Transverse colon (tissue), 4 donors: Measurements from ENCODE around the gene DLGAP3. TPM values are rescaled to one million over a fixed set of nuclear protein-coding genes. Genes with fewer than 3 reads are reported as not detected.

Source experiments
- DNase-seq: peaks from one replicate; pipeline ENCODE4 v3.0.0-alpha.2; 2019
- H3K27ac ChIP-seq, 4 donors: fragments of 200-600 bp; sonication (generic); 2 replicates each; pipeline ENCODE4 v1.5.1; 2016 to 2018; ENCODE audit warnings: inconsistent platforms in 4 of 4
- H3K27me3 ChIP-seq: fragments of 200-600 bp; sonication (generic); 2 replicates; pipeline ENCODE4 v1.5.1; 2017; ENCODE audit warnings: inconsistent platforms
- H3K36me3 ChIP-seq, 4 donors: fragments of 200-600 bp; sonication (generic); 2 replicates each; pipeline ENCODE4 v1.5.1; 2017 to 2019; ENCODE audit warnings: inconsistent platforms in 4 of 4
- H3K4me1 ChIP-seq, 4 donors: fragments of 200-600 bp; sonication (generic); 2 replicates each; pipeline ENCODE4 v1.5.1; 2017 to 2020; ENCODE audit warnings: inconsistent platforms in 4 of 4
- H3K4me3 ChIP-seq, 4 donors: fragments of 200-600 bp; sonication (generic); 1 replicate in 1 of 4; 2 replicates in 3 of 4; pipeline versions ENCODE4 v1.5.1 to v1.6.1; 2017 to 2019; ENCODE audit warnings: inconsistent platforms in 4 of 4
- H3K9me3 ChIP-seq, 2 donors: fragments of 200-600 bp; sonication (generic); 2 replicates each; pipeline ENCODE4 v1.5.1; 2017 to 2019; ENCODE audit warnings: inconsistent platforms in 2 of 2
- CTCF ChIP-seq, 5 experiments: fragments of 200-600 bp in 3 of 5; fragments of 450-650 bp in 2 of 5; sonication (generic) in 3 of 5; IDR thresholded peaks; 1 replicate in 2 of 5; 2 replicates in 3 of 5; pipeline ENCODE4 v1.5.1; 2016 to 2017; ENCODE audit warnings: antibody characterized with exemption in 5 of 5, inconsistent platforms in 3 of 5, mild to moderate bottlenecking in 2 of 5, moderate library complexity in 1 of 5
- EP300 ChIP-seq: sonication (generic); formaldehyde crosslinking; IDR thresholded peaks from one replicate; pipeline ENCODE4 v1.6.1; 2017; ENCODE audit warnings: antibody characterized with exemption, low read depth
- POLR2A ChIP-seq: fragments of 450-650 bp; IDR thresholded peaks from one replicate; pipeline ENCODE4 v1.6.1; 2016; ENCODE audit warnings: antibody characterized with exemption, mild to moderate bottlenecking, moderate library complexity
- POLR2AphosphoS5 ChIP-seq, 3 donors: sonication (generic); formaldehyde crosslinking; IDR thresholded peaks; one replicate each; pipeline ENCODE4 v1.6.1; 2016; ENCODE audit warnings: antibody characterized with exemption in 3 of 3
- WGBS, 2 donors: methylation state at CpG; one replicate each; pipeline ENCODE4 v1.1.5; 2018; ENCODE audit warnings: low coverage in 1 of 2; 5-methylcytosine and 5-hydroxymethylcytosine counted together
- in situ Hi-C, 4 donors: fragments of 200-750 bp; cut with MboI; loops; one replicate each; pipeline versions ENCODE4 v1.15.0 to v1.15.1; 2017; ENCODE audit warnings: low sequenced_read_pairs in 3 of 4, low pct_ligation_motif_present in 1 of 4, low pct_unique_long_range_greater_than_20kb in 1 of 4
- intact Hi-C: fragments of 100-400 bp; cut with DNase I; formaldehyde crosslinking; loops from one replicate; pipeline ENCODE4 v1.15.1; 2023; ENCODE audit warnings: low total_unique reads
- total RNA-seq, 4 donors: library from RNA; depleted of rRNA; stranded (reverse); fragments of >200 nt; gene quantifications; one replicate each; pipeline ENCODE4 v1.1.0, GENCODE V29; 2016

DLGAP3 gene
- total RNA-seq, 4 donors from 2014 or later = 0.14 to 1.4 (median 0.64) TPM

- in situ Hi-C loops = no loop called here
These were observed 18.0 kb downstream of the DLGAP3 start for GRCh38 chr1:34911465-34911864.

DNA sequence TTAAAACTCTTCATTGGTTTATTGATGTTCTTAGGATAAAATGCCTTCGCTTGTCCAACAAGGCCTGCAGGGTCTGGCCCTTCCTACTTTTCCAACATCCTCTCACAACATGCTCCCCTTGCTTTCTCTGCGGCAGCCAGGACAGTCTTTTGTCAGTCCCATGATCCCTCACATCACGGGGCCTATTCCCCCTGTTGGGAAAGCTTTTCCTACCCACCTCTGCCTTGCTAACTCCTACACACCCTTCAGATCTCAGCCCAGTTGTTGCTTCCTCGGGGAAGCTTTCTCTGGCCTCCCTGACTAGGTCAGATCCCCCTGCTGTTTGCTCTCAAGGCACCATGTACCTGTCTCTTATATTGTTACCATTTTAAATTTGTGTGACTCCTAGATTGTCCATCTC lies 19.0 kb downstream of the DLGAP3 start:
- DNase-seq = no peak
- H3K27ac ChIP-seq = no peak overlapping the region

More at GRCh38 chr1:34911465-34911864, 18.0 kb downstream of the DLGAP3 start:
- no peaks in the 10 kb centered on the region for H3K4me1 ChIP-seq
- no peak overlapping the region for H3K27ac ChIP-seq
- H3K36me3 ChIP-seq = no peaks in the 10 kb centered on the region
- no peaks in the 10 kb centered on the region for H3K9me3 ChIP-seq
- intact Hi-C loops = no loop called here
- 82 to 100% methylated on average over 1 to 8 of the region's 8 CpGs for WGBS, 2 donors
- no peak for TF ChIP-seq POLR2AphosphoS5 (IDR thresholded peaks at IDR 0.05)
- TF ChIP-seq CTCF (IDR thresholded peaks at IDR 0.05) = no peak
- no peak for TF ChIP-seq POLR2A
- TF ChIP-seq EP300 = no peak
- peaks cover 6% of the 10 kb centered on the region for H3K27me3 ChIP-seq
- DNase-seq = no peak
- H3K4me3 ChIP-seq = no peak overlapping the region

DNA sequence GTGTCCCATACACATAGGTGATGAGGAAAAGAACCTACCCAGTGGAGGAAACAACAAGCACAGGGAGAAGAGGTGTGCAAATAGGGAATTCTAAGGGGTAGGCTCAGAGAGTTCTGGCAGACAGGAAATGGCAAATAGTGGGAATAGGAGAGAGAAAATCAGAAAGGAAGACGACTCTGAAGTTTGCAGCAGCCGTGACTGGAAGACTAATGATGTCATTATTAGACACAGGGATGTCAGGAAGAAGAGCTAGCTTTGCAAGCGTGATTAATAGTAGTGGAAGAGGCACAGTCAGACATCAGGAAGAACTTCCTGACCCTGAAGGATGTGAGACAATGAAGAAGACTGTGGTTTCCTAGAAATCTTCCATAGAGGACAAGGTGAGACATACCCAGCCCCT lies 21.1 kb downstream of the DLGAP3 start:
- H3K4me3 ChIP-seq = no peak overlapping the region
- H3K27ac ChIP-seq = no peak overlapping the region
- H3K4me1 ChIP-seq = no peaks in the 10 kb centered on the region
- TF ChIP-seq CTCF (IDR thresholded peaks at IDR 0.05) (no peak), POLR2A (no peak), EP300 (no peak), POLR2AphosphoS5 (IDR thresholded peaks at IDR 0.05) (no peak)
- no peaks in the 10 kb centered on the region for H3K27me3 ChIP-seq
- H3K9me3 ChIP-seq = no peaks in the 10 kb centered on the region
- intact Hi-C loops = no loop called here
- no peaks in the 10 kb centered on the region for H3K36me3 ChIP-seq
- DNase-seq = no peak
- WGBS, 2 donors = 46 to 74% methylated on average over 3 of the region's 3 CpGs
- in situ Hi-C loops = no loop called here

More for the DNA sequence above, 19.0 kb downstream of the DLGAP3 start:
- 55 to 61% methylated on average over 2 to 4 of the region's 4 CpGs for whole genome bisulfite sequencing, 2 donors
- H3K4me1 ChIP-seq = no peaks in the 10 kb centered on the region
- peaks cover 6% of the 10 kb centered on the region for H3K27me3 ChIP-seq
- in situ Hi-C loops (no loop called here), intact Hi-C loops (no loop called here)
- no peaks in the 10 kb centered on the region for H3K36me3 ChIP-seq
- no peak overlapping the region for H3K4me3 ChIP-seq
- TF ChIP-seq CTCF (IDR thresholded peaks at IDR 0.05) (no peak), POLR2AphosphoS5 (IDR thresholded peaks at IDR 0.05) (no peak), EP300 (no peak), POLR2A (no peak)
- H3K9me3 ChIP-seq = no peaks in the 10 kb centered on the region

- WGBS, 2 donors = 47 to 60% methylated on average over 3 to 5 of the region's 5 CpGs
- intact Hi-C loops (no loop called here), in situ Hi-C loops (no loop called here)
- H3K36me3 ChIP-seq = no peaks in the 10 kb centered on the region
- H3K9me3 ChIP-seq = no peaks in the 10 kb centered on the region
- no peaks in the 10 kb centered on the region for H3K4me1 ChIP-seq
- H3K4me3 ChIP-seq = no peak overlapping the region
- DNase-seq = no peak
- no peak overlapping the region for H3K27ac ChIP-seq
- no peaks in the 10 kb centered on the region for H3K27me3 ChIP-seq
- TF ChIP-seq POLR2A (no peak), POLR2AphosphoS5 (IDR thresholded peaks at IDR 0.05) (no peak)
These were observed 21.9 kb downstream of the DLGAP3 start for GRCh38 chr1:34907487-34908090.

GRCh38 chr1:34906756-34907155 lies 22.7 kb downstream of the DLGAP3 start:
- no peaks in the 10 kb centered on the region for H3K4me1 ChIP-seq
- DNase-seq = no peak
- no peak overlapping the region for H3K4me3 ChIP-seq
- H3K36me3 ChIP-seq = no peaks in the 10 kb centered on the region
- TF ChIP-seq EP300 = no peak
- TF ChIP-seq POLR2AphosphoS5 (IDR thresholded peaks at IDR 0.05) = no peak
- TF ChIP-seq POLR2A = no peak
- TF ChIP-seq CTCF (IDR thresholded peaks at IDR 0.05) = no peak
- WGBS, 2 donors = 50% methylated on average over 4 of the region's 4 CpGs; no CpG with 5 or more reads in 1 of the 2 donors
- no peaks in the 10 kb centered on the region for H3K27me3 ChIP-seq
- in situ Hi-C loops (no loop called here), intact Hi-C loops (no loop called here)
- no peaks in the 10 kb centered on the region for H3K9me3 ChIP-seq
- no peak overlapping the region for H3K27ac ChIP-seq
